Mesendoderm (in vitro differentiated cells): Measurements from ENCODE around the gene NEUROG3.

Experiments used
- DNase-seq: peaks from one replicate; pipeline ENCODE4 v3.0.0; 2013
- H2AK5ac ChIP-seq: 2 replicates; pipeline ENCODE4 v1.6.1; 2013; ENCODE audit warnings: low read length, inconsistent platforms
- H2BK120ac ChIP-seq: 2 replicates; pipeline ENCODE4 v1.6.1; 2013; ENCODE audit warnings: low read depth, mild to moderate bottlenecking, low read length, moderate library complexity, mixed read lengths
- H2BK15ac ChIP-seq: replicated peaks from 2 replicates; pipeline ENCODE4 v1.6.1; 2013; ENCODE audit warnings: low read depth, mild to moderate bottlenecking, moderate library complexity
- H2BK5ac ChIP-seq: 2 replicates; pipeline ENCODE4 v1.6.1; 2013; ENCODE audit warnings: low read length, inconsistent platforms
- H3K18ac ChIP-seq: 2 replicates; pipeline ENCODE4 v1.6.1; 2013; ENCODE audit warnings: mild to moderate bottlenecking, low read length, mixed read lengths
- H3K23ac ChIP-seq: one replicate; pipeline ENCODE4 v1.6.1; 2013; ENCODE audit warnings: low read length
- H3K27ac ChIP-seq: 2 replicates; pipeline ENCODE4 v1.5.1; 2013; ENCODE audit warnings: low read depth, mild to moderate bottlenecking, inconsistent platforms, low read length, moderate library complexity
- H3K27me3 ChIP-seq: 2 replicates; pipeline ENCODE4 v1.6.1; 2013; ENCODE audit warnings: low read length, control low read depth, mild to moderate bottlenecking, inconsistent platforms; ENCODE audit not compliant: insufficient read depth, poor library complexity
- H3K36me3 ChIP-seq: 2 replicates; pipeline ENCODE4 v1.6.1; 2013; ENCODE audit warnings: low read length, inconsistent platforms; ENCODE audit not compliant: control insufficient read depth, insufficient read depth
- H3K4ac ChIP-seq: one replicate; pipeline ENCODE4 v1.6.1; 2013; ENCODE audit warnings: low read depth, mild to moderate bottlenecking, low read length, moderate library complexity
- H3K4me1 ChIP-seq: 2 replicates; pipeline ENCODE4 v1.6.1; 2013; ENCODE audit warnings: low read depth, low read length, inconsistent platforms; ENCODE audit not compliant: control insufficient read depth
- H3K4me2 ChIP-seq: 2 replicates; pipeline ENCODE4 v1.6.1; 2013; ENCODE audit warnings: low read length
- H3K4me3 ChIP-seq: 2 replicates; pipeline ENCODE4 v1.5.1; 2013; ENCODE audit warnings: mild to moderate bottlenecking, low read length
- H3K56ac ChIP-seq: one replicate; pipeline ENCODE4 v1.6.1; 2013; ENCODE audit warnings: low read length
- H3K79me1 ChIP-seq: 2 replicates; pipeline ENCODE4 v1.6.1; 2013; ENCODE audit warnings: low read length, inconsistent platforms
- H3K79me2 ChIP-seq: 2 replicates; pipeline ENCODE4 v1.6.1; 2013; ENCODE audit warnings: mild to moderate bottlenecking, low read length; ENCODE audit not compliant: control insufficient read depth, insufficient read depth
- H3K9ac ChIP-seq: 2 replicates; pipeline ENCODE4 v1.6.1; 2013; ENCODE audit warnings: low read length, inconsistent platforms
- H4K5ac ChIP-seq: one replicate; pipeline ENCODE4 v1.6.1; 2013; ENCODE audit warnings: low read length
- H4K8ac ChIP-seq: one replicate; pipeline ENCODE4 v1.6.1; 2013; ENCODE audit warnings: low read depth, mild to moderate bottlenecking, control low read depth, low read length, moderate library complexity
- WGBS: extraction: QIAGEN DNeasy Blood & Tissue Kit; methylation state at CpG from one replicate; pipeline ENCODE4 v1.1.7; 2013; ENCODE audit warnings: low lambda C conversion rate, missing lambda C conversion rate; ENCODE audit not compliant: insufficient coverage; ENCODE audit errors: extremely low coverage; 5-methylcytosine and 5-hydroxymethylcytosine counted together

Gene NEUROG3

GRCh38 chr10:69580435-69580834, 7.2 kb upstream of the NEUROG3 start:
- H3K4me3 ChIP-seq: no peak overlapping the region
- H3K4me2 ChIP-seq: no peak overlapping the region
- no peak overlapping the region for H3K27ac ChIP-seq
- WGBS: no CpG with 5 or more reads among the region's 5 CpGs
- H3K4me1 ChIP-seq: no peaks in the 10 kb centered on the region
- H2BK15ac ChIP-seq: no peak overlapping the region
- no peak overlapping the region for H3K9ac ChIP-seq
- no peak overlapping the region for H3K4ac ChIP-seq
- no peak overlapping the region for H3K56ac ChIP-seq
- no peaks in the 10 kb centered on the region for H3K79me1 ChIP-seq
- no peak overlapping the region for H4K8ac ChIP-seq
- no peak overlapping the region for H2BK5ac ChIP-seq
- peaks cover 66% of the 10 kb centered on the region for H3K27me3 ChIP-seq
- no peak overlapping the region for H2BK120ac ChIP-seq
- no peak overlapping the region for H3K23ac ChIP-seq
- H4K5ac ChIP-seq: no peak overlapping the region
- no peak overlapping the region for H2AK5ac ChIP-seq
- no peaks in the 10 kb centered on the region for H3K79me2 ChIP-seq
- H3K36me3 ChIP-seq: no peaks in the 10 kb centered on the region
- H3K18ac ChIP-seq: no peak overlapping the region
- DNase-seq: no peak

DNA sequence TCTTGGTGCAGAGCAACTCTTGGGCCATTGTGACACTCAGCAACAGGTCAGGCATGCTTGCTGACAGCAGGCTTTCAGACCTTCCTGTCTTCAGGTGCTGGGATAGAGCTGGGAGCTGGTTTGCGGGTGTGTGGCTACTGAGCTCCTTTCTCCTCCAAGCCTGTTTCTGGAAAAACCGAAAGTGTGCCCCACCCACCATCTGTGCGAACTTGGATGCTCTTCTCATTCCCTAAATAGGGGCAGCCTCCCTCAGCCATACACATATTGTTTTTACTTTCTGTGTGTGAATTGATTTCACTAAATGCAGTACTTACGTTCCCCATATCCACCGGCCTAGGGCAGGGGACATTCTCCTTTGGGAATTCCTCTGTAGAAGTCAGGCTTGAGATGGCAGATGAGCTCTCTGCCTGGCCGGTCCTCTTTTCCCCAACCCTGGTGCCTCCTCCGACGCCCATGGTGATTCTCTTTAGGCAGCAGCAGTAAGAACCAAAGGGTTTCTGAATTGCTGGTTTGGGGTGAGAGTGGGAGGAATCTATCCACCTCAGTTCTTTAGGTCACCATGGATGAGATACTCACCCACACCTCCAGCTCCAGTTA, 6.3 kb upstream of the NEUROG3 start:
- no CpG with 5 or more reads among the region's 8 CpGs for WGBS
- Histone ChIP-seq H3K4me1 (no peaks in the 10 kb centered on the region), H3K4me2 (no peak overlapping the region), H2BK120ac (no peak overlapping the region), H2BK15ac (no peak overlapping the region), H3K4me3 (no peak overlapping the region), H2BK5ac (no peak overlapping the region), H3K18ac (no peak overlapping the region), H3K36me3 (no peaks in the 10 kb centered on the region), H4K8ac (no peak overlapping the region), H3K27me3 (peaks cover 69% of the 10 kb centered on the region), H4K5ac (no peak overlapping the region), H2AK5ac (no peak overlapping the region), H3K79me2 (no peaks in the 10 kb centered on the region), H3K9ac (no peak overlapping the region), H3K56ac (no peak overlapping the region), H3K27ac (no peak overlapping the region), H3K23ac (no peak overlapping the region), H3K4ac (no peak overlapping the region), H3K79me1 (no peaks in the 10 kb centered on the region)
- DNase-seq: no peak

- no peak overlapping the region for H2AK5ac ChIP-seq
- H2BK120ac ChIP-seq: no peak overlapping the region
- H3K79me2 ChIP-seq: no peaks in the 10 kb centered on the region
- WGBS: no CpG with 5 or more reads among the region's 32 CpGs
- H4K5ac ChIP-seq: no peak overlapping the region
- H3K4me1 ChIP-seq: no peaks in the 10 kb centered on the region
- H3K18ac ChIP-seq: no peak overlapping the region
- DNase-seq: no peak
- no peak overlapping the region for H3K9ac ChIP-seq
- no peak overlapping the region for H3K4me2 ChIP-seq
- no peak overlapping the region for H3K27ac ChIP-seq
- H3K4me3 ChIP-seq: no peak overlapping the region
- H3K36me3 ChIP-seq: no peaks in the 10 kb centered on the region
- no peaks in the 10 kb centered on the region for H3K79me1 ChIP-seq
- peaks cover 76% of the 10 kb centered on the region for H3K27me3 ChIP-seq
- no peak overlapping the region for H2BK15ac ChIP-seq
- H3K4ac ChIP-seq: no peak overlapping the region
- no peak overlapping the region for H2BK5ac ChIP-seq
- H3K56ac ChIP-seq: no peak overlapping the region
- no peak overlapping the region for H3K23ac ChIP-seq
- no peak overlapping the region for H4K8ac ChIP-seq
These were observed 5.3 kb upstream of the NEUROG3 start for GRCh38 chr10:69578508-69578991.

DNA sequence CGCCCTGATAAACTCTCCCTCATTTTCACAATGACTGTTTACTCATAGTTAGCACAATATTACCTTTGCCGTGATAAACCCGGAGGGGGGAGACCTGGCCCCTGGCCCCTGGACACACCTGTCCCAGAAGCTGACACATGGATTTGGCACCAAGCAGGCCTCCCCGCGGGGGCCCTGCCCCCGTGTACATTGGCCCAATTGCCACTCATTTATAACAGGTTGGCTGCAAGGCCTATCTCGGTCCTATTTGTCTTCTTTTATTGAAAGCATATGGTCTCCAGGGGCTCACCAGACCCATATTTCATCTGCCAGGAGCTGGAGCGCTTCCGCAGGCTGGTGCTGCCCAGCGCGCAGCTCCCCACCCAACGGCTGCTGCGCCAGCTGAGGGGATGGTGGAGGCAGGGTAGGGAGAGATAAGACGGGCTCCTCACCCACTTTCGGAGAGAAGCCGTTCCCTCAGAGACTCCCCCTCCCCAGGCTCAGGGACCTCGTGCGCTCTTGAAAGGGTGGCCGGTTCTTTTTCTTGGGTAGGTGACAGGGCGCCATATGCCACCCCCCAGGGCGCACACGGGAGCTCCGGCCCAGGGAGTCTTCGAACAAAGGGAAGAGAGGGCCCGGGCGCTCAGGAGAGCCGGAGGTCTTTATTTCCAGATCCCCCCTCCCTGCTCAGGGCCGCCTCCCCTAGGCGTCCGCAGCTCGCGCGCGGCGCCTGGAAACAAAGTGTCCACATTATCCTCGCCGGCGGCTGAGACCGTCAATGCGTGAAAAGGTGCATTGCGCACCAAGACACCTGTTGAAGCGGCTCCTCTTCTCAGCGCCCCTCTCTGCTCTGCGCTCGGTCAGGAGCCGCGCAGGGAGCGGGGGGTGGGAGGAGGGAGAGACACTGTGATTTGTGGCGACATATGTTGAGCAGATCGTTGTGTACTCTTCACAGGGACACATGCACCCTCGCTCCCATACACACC, 4.3 kb upstream of the NEUROG3 start:
- H3K4me2 ChIP-seq: no peak overlapping the region
- no peaks in the 10 kb centered on the region for H3K36me3 ChIP-seq
- no peak overlapping the region for H2AK5ac ChIP-seq
- no peak overlapping the region for H4K5ac ChIP-seq
- H3K23ac ChIP-seq: no peak overlapping the region
- no peak overlapping the region for H3K56ac ChIP-seq
- H3K27me3 ChIP-seq: peaks cover 78% of the 10 kb centered on the region
- no peak overlapping the region for H3K4me3 ChIP-seq
- no peak overlapping the region for H4K8ac ChIP-seq
- H3K4ac ChIP-seq: no peak overlapping the region
- H3K9ac ChIP-seq: no peak overlapping the region
- H3K79me2 ChIP-seq: no peaks in the 10 kb centered on the region
- H3K27ac ChIP-seq: no peak overlapping the region
- no peak overlapping the region for H2BK120ac ChIP-seq
- DNase-seq: no peak
- no peak overlapping the region for H3K18ac ChIP-seq
- no CpG with 5 or more reads among the region's 51 CpGs for WGBS
- H2BK15ac ChIP-seq: no peak overlapping the region
- no peaks in the 10 kb centered on the region for H3K79me1 ChIP-seq
- no peaks in the 10 kb centered on the region for H3K4me1 ChIP-seq
- no peak overlapping the region for H2BK5ac ChIP-seq

- Histone ChIP-seq H3K27me3 (peaks cover 88% of the 10 kb centered on the region), H3K4me2 (no peak overlapping the region), H2AK5ac (no peak overlapping the region), H3K36me3 (no peaks in the 10 kb centered on the region), H3K4me1 (no peaks in the 10 kb centered on the region), H2BK15ac (no peak overlapping the region), H3K9ac (no peak overlapping the region), H2BK5ac (no peak overlapping the region), H3K4me3 (no peak overlapping the region), H3K23ac (no peak overlapping the region), H3K79me2 (no peaks in the 10 kb centered on the region), H3K27ac (no peak overlapping the region), H3K4ac (no peak overlapping the region), H2BK120ac (no peak overlapping the region), H3K18ac (no peak overlapping the region), H3K56ac (no peak overlapping the region), H4K8ac (no peak overlapping the region), H3K79me1 (no peaks in the 10 kb centered on the region), H4K5ac (no peak overlapping the region)
- WGBS: no CpG with 5 or more reads among the region's 28 CpGs
- DNase-seq: no peak
These were observed 3.3 kb upstream of the NEUROG3 start for GRCh38 chr10:69576334-69577011.
